K562 (cell line): ENCODE results near the gene TMEFF2.

Experiments
- KDM5B ChIP-seq: fragments of 200-600 bp; sonication (generic); IDR thresholded peaks from 2 replicates; pipeline ENCODE4 v1.6.1; 2012; ENCODE audit warnings: low read depth, mild to moderate bottlenecking, moderate library complexity, low read length, control low read depth, inconsistent platforms; ENCODE audit not compliant: insufficient replicate concordance
- MAFK ChIP-seq: IDR thresholded peaks from 2 replicates; pipeline ENCODE4 v1.6.1; 2011; ENCODE audit warnings: low read length, improper control_type of control experiment
- MCM3 ChIP-seq: fragments of 450-650 bp; IDR thresholded peaks from 2 replicates; pipeline ENCODE4 v1.6.1; 2016
- NFYB ChIP-seq: IDR thresholded peaks from 2 replicates; pipeline ENCODE4 v1.6.1; 2011; ENCODE audit warnings: mild to moderate bottlenecking, moderate library complexity; ENCODE audit not compliant: insufficient read length; ENCODE audit errors: extremely low read depth
- NR1H2 ChIP-seq: sonication (generic); formaldehyde crosslinking; IDR thresholded peaks from 2 replicates; pipeline ENCODE4 v1.4.0; 2020; ENCODE audit warnings: mild to moderate bottlenecking, missing genetic modification reagents
- POLR2A ChIP-seq: fragments of 450-650 bp; conservative IDR thresholded peaks from 2 replicates; pipeline ENCODE4 v1.6.1; 2016
- TF ChIP-seq, protein P1 (sequence below), 3 experiments: IDR thresholded peaks in 2 of 3; conservative IDR thresholded peaks in 1 of 3; 2 replicates each; pipeline ENCODE4 v1.5.1; 2011 to 2012; ENCODE audit warnings: low read length in 3 of 3, mild to moderate bottlenecking in 3 of 3, control low read depth in 2 of 3, improper control_type of control experiment in 1 of 3, inconsistent platforms in 1 of 3, low read depth in 1 of 3, mixed read lengths in 1 of 3, moderate library complexity in 1 of 3; ENCODE audit not compliant: insufficient read depth in 2 of 3
- TF ChIP-seq, protein P2 (sequence below): fragments of 250-450 bp; sonication (Bioruptor Pico); IDR thresholded peaks from 2 replicates; pipeline ENCODE4 v1.5.0; 2020; ENCODE audit warnings: mild to moderate bottlenecking, borderline replicate concordance
- TF ChIP-seq, protein P3 (sequence below): fragments of 250-450 bp; sonication (Bioruptor Pico); IDR thresholded peaks from 2 replicates; pipeline ENCODE4 v1.5.0; 2021; ENCODE audit warnings: mild to moderate bottlenecking, moderate library complexity

DNA sequence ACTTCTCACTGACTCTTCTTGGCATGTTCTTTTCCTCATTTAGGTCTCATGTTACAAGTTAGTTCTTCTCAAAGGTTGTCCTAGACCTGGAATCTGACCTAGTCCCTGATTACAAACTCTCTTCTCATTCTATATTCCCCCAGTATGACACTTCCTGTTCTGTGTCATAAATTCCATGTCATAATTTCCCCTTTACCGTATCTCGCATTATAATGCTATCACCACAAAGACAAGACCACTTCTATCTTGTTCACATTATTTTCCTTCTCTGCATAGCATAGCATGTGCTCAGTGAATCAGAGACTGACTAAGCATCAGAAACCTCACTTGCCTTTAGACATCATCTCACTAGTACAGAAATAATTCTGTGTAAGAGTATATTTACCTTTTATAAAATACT, 284.2 kb downstream of the TMEFF2 start:
- TF ChIP-seq MCM3 (no peak), NFYB (no peak), POLR2A (no peak), KDM5B (no peak), NR1H2 (CRISPR knock-in tag) (no peak), MAFK (no peak)
- TF ChIP-seq, protein P1, sequence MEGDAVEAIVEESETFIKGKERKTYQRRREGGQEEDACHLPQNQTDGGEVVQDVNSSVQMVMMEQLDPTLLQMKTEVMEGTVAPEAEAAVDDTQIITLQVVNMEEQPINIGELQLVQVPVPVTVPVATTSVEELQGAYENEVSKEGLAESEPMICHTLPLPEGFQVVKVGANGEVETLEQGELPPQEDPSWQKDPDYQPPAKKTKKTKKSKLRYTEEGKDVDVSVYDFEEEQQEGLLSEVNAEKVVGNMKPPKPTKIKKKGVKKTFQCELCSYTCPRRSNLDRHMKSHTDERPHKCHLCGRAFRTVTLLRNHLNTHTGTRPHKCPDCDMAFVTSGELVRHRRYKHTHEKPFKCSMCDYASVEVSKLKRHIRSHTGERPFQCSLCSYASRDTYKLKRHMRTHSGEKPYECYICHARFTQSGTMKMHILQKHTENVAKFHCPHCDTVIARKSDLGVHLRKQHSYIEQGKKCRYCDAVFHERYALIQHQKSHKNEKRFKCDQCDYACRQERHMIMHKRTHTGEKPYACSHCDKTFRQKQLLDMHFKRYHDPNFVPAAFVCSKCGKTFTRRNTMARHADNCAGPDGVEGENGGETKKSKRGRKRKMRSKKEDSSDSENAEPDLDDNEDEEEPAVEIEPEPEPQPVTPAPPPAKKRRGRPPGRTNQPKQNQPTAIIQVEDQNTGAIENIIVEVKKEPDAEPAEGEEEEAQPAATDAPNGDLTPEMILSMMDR (IDR thresholded peaks at IDR 0.05 in 2 of 3, conservative IDR thresholded peaks at IDR 0.05 in 1 of 3; ENCODE audit: insufficient read depth in 2 of 3, low read depth in 1 of 3, low read length in 3 of 3) = no peak
- TF ChIP-seq, protein P2, sequence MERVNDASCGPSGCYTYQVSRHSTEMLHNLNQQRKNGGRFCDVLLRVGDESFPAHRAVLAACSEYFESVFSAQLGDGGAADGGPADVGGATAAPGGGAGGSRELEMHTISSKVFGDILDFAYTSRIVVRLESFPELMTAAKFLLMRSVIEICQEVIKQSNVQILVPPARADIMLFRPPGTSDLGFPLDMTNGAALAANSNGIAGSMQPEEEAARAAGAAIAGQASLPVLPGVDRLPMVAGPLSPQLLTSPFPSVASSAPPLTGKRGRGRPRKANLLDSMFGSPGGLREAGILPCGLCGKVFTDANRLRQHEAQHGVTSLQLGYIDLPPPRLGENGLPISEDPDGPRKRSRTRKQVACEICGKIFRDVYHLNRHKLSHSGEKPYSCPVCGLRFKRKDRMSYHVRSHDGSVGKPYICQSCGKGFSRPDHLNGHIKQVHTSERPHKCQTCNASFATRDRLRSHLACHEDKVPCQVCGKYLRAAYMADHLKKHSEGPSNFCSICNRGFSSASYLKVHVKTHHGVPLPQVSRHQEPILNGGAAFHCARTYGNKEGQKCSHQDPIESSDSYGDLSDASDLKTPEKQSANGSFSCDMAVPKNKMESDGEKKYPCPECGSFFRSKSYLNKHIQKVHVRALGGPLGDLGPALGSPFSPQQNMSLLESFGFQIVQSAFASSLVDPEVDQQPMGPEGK (CRISPR knock-in tag) = no peak
- TF ChIP-seq, protein P3, sequence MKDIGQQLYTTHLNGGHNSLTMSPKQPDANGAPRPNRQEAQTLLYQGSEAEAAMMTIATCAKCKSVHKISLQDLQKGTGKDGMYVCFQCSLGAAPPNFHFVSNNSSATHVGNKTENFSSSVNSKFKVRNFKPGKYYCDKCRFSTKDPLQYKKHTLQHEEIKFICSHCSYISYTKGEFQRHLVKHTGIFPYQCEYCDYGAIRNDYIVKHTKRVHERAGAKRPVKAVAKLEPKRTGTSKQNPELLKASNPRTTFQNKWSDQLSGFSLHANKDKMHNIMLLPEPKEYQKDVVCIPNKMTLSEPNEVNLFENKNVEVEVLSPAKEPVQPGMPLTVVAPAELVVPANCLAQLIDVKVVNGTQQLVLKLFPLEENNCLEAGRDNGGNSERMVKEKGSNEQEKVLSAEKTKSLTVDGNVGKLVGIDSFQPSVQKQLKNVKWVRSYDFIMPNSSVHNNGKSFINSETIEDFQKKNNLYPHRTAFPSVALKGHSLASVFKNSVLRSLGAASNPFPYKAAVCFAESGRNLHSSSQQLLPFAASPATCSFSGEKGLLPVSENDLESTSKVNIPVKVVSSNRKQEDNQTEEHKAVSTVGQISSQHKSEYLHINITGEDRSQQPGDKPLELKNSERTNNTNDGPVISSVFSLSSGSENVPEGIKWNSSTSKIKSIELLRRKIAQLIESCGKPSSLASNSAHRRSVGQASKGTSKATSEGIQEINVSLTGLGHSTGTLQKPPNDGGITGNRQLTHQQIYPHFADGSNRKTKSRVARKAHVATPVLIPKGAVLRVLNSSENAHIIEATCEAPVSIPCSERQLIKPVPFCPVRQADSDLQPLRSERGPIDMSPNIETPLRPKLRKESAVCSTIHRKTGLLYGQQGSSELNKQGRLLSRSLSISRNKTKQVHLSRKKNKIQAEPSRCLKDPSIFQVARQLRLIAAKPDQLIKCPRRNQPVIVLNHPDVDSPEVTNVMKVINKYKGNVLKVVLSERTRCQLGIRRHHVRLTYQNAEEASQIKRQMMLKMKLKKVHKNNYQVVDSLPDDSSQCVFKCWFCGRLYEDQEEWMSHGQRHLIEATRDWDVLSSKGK (CRISPR knock-in tag) = no peak
